Activated CD8-positive, alpha-beta T cell treated with anti-CD3 and anti-CD28 coated beads for 36 hours (primary cell): Measurements from ENCODE around the gene AFMID. TPM values are rescaled to one million over a fixed set of nuclear protein-coding genes. Genes with fewer than 3 reads are reported as not detected.

Source experiments
- ATAC-seq: fragments of 200-7000 bp; cut with Tn5 transposase; one replicate; pipeline ENCODE4 v1.10.0; 2021; ENCODE audit warnings: mild to moderate bottlenecking, moderate library complexity
- CTCF ChIA-PET: fragments of 350-600 bp; sonication (Branson Sonifier 250); formaldehyde crosslinking; loops from one replicate; lab custom pipeline; 2021; ENCODE audit warnings: antibody characterized with exemption; lab: Charles Lee
- POLR2A ChIA-PET: fragments of 350-600 bp; sonication (Branson Sonifier 250); formaldehyde crosslinking; loops from one replicate; lab custom pipeline; 2021; ENCODE audit warnings: antibody characterized with exemption; lab: Charles Lee
- DNase-seq: peaks from one replicate; pipeline ENCODE4 v3.0.0-alpha.2; 2020
- H3K27ac Mint-ChIP-seq: one replicate; pipeline ENCODE4 v1.8.0; 2021; ENCODE audit warnings: mild to moderate bottlenecking, mixed read lengths
- H3K27me3 Mint-ChIP-seq: one replicate; pipeline ENCODE4 v1.8.0; 2021; ENCODE audit warnings: mixed read lengths
- H3K36me3 Mint-ChIP-seq: one replicate; pipeline ENCODE4 v1.8.0; 2021; ENCODE audit warnings: low read depth, mixed read lengths
- H3K4me1 Mint-ChIP-seq: one replicate; pipeline ENCODE4 v1.8.0; 2021; ENCODE audit warnings: low read depth, mixed read lengths
- H3K4me3 Mint-ChIP-seq: one replicate; pipeline ENCODE4 v1.8.0; 2021; ENCODE audit warnings: mild to moderate bottlenecking, moderate library complexity, mixed read lengths
- H3K9me3 Mint-ChIP-seq: one replicate; pipeline ENCODE4 v1.8.0; 2021; ENCODE audit warnings: mixed read lengths
- intact Hi-C: fragments of 100-400 bp; cut with micrococcal nuclease; formaldehyde crosslinking; loops from one replicate; pipeline ENCODE4 v1.10.0; 2022
- total RNA-seq, 2 experiments: library from RNA; stranded (reverse); gene quantifications; one replicate each; pipeline ENCODE4 v1.2.3, GENCODE V29; 2021
- TF ChIP-seq, protein P1 (sequence below): fragments of 200-600 bp; IDR thresholded peaks from one replicate; pipeline ENCODE4 v1.8.0; 2022; ENCODE audit warnings: antibody characterized with exemption, mild to moderate bottlenecking

The AFMID gene
- total RNA-seq, 2 experiments from 2014 or later, result 20.8 to 27.9 TPM

DNA sequence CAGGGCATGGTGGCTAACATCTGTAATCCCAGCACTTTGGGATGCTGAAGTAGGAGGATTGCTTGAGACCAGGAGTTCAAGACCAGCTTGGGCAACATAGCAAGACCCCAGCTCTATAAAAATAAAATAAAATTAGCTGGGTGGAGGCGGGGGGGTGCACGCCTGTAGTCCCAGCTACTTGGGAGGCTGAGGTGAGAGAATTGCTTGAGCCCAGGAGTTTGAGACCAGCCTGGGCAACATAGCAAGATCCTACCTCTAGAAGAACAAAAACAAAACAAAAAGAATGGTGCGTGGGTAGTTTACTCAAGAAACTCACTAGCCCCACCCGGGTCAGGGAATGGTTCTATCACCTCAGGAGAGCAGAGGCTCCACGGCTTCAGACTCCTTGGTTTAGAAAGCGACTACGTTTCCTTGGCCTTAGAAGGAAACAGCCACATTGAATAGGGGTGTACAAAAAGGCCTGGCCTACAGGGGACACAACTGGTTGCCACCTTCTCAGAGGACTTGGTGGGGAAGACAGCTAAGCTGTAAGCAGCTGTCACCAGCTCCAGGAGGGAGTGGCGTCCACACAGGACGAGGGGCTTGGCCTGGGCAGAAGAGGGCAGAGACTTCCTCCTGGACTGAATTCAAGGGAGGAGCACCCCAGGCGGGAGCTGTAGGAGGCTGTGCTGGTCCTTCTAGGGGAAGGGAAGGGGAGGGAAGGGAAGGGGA lies 1.0 kb upstream of the AFMID start:
- Mint-ChIP-seq H3K36me3 (peaks cover 44% of the 10 kb centered on the region), H3K9me3 (peaks cover 2% of the 10 kb centered on the region), H3K27me3 (no peaks in the 10 kb centered on the region), H3K4me1 (peaks cover 32% of the 10 kb centered on the region), H3K4me3 (peak overlapping the region; percentile 93), H3K27ac (peak overlapping the region; percentile 82)
- intact Hi-C loops, result no loop called here
- CTCF ChIA-PET, result interaction anchor here (0.8 to 2.8 kb wide), 6 partner anchors 10 to 101 kb away, joined by 4 to 29 read pairs (median 6); no protein-coding TSS in a partner anchor
- DNase-seq, result no peak
- TF ChIP-seq, protein P1, sequence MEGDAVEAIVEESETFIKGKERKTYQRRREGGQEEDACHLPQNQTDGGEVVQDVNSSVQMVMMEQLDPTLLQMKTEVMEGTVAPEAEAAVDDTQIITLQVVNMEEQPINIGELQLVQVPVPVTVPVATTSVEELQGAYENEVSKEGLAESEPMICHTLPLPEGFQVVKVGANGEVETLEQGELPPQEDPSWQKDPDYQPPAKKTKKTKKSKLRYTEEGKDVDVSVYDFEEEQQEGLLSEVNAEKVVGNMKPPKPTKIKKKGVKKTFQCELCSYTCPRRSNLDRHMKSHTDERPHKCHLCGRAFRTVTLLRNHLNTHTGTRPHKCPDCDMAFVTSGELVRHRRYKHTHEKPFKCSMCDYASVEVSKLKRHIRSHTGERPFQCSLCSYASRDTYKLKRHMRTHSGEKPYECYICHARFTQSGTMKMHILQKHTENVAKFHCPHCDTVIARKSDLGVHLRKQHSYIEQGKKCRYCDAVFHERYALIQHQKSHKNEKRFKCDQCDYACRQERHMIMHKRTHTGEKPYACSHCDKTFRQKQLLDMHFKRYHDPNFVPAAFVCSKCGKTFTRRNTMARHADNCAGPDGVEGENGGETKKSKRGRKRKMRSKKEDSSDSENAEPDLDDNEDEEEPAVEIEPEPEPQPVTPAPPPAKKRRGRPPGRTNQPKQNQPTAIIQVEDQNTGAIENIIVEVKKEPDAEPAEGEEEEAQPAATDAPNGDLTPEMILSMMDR, result no peak
- POLR2A ChIA-PET, result interaction anchor here (0.8 to 6.6 kb wide), 8 partner anchors 10 to 61 kb away, joined by 3 to 100 read pairs (median 4); partner anchors contain the start of gene SYNGR2
- peak; percentile 2 for ATAC-seq

DNA sequence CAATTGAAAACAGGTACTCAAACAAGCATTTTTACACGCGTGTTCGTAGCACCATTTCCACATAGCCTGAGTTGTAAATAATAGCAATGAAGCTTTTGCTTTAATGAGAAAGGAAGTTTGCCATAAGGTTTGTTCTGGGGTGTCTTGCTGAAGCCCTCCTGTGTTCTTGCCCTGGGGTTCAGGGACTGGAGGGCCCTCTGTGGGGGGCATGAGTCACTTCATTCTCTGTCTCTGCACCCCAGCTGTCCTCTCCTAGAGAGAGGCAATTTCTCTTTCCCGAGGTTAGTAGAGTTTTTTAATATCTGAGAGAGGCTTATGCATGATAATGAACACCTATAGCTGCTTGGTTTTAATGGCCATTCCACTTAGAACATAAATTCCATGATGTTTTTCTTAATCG lies 9.6 kb downstream of the AFMID start:
- intact Hi-C loops, result no loop called here
- no peaks in the 10 kb centered on the region for H3K4me1 Mint-ChIP-seq
- H3K27ac Mint-ChIP-seq, result no peak overlapping the region
- no peak for ATAC-seq
- POLR2A ChIA-PET, result interaction anchor here (0.8 to 2.4 kb wide), 3 partner anchors 9 to 23 kb away, joined by 4 to 9 read pairs (median 5); partner anchors contain the start of genes AFMID and TK1
- CTCF ChIA-PET, result no interaction called here
- DNase-seq, result no peak
- H3K4me3 Mint-ChIP-seq, result no peak overlapping the region
- H3K36me3 Mint-ChIP-seq, result peaks cover 17% of the 10 kb centered on the region
- TF ChIP-seq, protein P1, result no peak
- no peaks in the 10 kb centered on the region for H3K9me3 Mint-ChIP-seq
- H3K27me3 Mint-ChIP-seq, result no peaks in the 10 kb centered on the region

DNA sequence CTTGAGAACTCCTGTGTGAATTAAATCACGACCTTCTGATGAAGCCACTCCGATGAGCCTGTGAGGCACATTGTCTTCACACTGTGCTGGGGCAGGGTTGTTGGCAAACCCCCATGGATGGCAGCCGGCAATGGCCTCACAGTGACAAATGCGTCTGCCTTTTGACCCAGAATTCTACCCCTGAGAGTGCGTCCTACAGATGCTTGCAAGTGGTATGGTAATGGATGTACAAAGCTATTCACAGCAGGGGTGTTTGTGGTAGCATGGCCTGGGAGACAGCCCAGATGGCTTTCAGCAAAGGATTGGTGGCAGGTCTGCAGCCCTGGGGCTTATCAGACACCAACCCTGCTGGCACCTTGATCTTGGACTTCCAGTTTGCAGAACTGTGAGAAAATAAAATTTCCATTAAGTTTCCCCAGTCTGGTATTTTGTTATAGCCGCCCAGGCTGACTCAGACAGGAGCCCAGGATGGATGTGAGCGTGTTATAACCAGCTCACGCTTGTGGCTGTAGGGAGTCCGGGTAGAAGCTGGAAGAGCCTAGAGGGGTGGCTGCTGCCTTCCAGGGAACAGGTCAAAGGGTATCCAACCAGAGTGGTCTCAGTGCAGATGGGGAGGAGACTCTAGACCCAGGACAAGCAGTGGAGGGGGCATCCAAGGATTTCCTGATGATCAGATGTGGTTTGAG lies 10.1 kb downstream of the AFMID start:
- intact Hi-C loops, result no loop called here
- no peaks in the 10 kb centered on the region for H3K27me3 Mint-ChIP-seq
- TF ChIP-seq, protein P1, result no peak
- POLR2A ChIA-PET, result interaction anchor here (0.6 to 2.4 kb wide), 3 partner anchors 9 to 1178 kb away, joined by 4 to 9 read pairs (median 4); partner anchors contain the start of genes AFMID and TK1
- no peak for ATAC-seq
- no peaks in the 10 kb centered on the region for H3K9me3 Mint-ChIP-seq
- no peak for DNase-seq
- H3K27ac Mint-ChIP-seq, result no peak overlapping the region
- CTCF ChIA-PET, result no interaction called here
- H3K4me3 Mint-ChIP-seq, result no peak overlapping the region
- peaks cover 17% of the 10 kb centered on the region for H3K36me3 Mint-ChIP-seq
- H3K4me1 Mint-ChIP-seq, result no peaks in the 10 kb centered on the region

DNA sequence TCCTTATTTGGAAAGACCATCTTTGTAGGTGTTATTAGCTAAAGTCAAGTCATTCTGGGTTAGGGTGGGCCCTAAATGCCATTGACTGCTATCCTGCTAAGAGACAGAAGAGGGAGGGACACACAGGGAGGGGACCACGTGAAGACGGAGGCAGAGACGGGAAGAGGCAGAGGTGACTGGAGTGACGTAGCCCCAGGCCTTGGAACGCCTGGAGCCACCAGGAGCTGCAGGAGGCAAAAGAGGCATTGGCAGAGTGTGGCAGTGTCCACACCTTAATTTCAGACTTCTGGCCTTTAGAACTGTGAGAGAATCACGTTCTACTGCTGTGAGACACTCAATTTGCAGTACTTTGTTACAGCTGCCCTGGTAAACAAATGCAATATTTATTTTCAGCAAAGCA lies 13.3 kb downstream of the AFMID start:
- Mint-ChIP-seq H3K27me3 (no peaks in the 10 kb centered on the region), H3K4me1 (no peaks in the 10 kb centered on the region), H3K36me3 (peaks cover 10% of the 10 kb centered on the region), H3K4me3 (no peak overlapping the region), H3K27ac (no peak overlapping the region), H3K9me3 (no peaks in the 10 kb centered on the region)
- no peak for DNase-seq
- ATAC-seq, result no peak
- CTCF ChIA-PET, result interaction anchor here (0.7 to 2.3 kb wide), 2 partner anchors 24 to 659 kb away, joined by 3 to 8 read pairs; no protein-coding TSS in a partner anchor
- POLR2A ChIA-PET, result no interaction called here
- TF ChIP-seq, protein P1, result no peak
- intact Hi-C loops, result no loop called here
